Measurements from ENCODE around the gene RUVBL2. TPM values are rescaled to one million over a fixed set of nuclear protein-coding genes. Genes with fewer than 3 reads are reported as not detected.

Gene RUVBL2
- total RNA-seq, 1 donor from 2014 or later = 37.6 TPM

GRCh38 chr19:48955308-48955958 is 38.3 kb upstream of the RUVBL2 start:
- Histone ChIP-seq H3K27me3 (no peaks in the 10 kb centered on the region), H3K36me3 (peaks cover 9% of the 10 kb centered on the region), H3K27ac (peak overlapping the region; percentile 92), H3K4me1 (peaks cover 13% of the 10 kb centered on the region), H3K4me3 (peak overlapping the region; percentile 97), H3K9me3 (no peaks in the 10 kb centered on the region)
- no peak for TF ChIP-seq CTCF (IDR thresholded peaks at IDR 0.05)
- ATAC-seq = no peak
- intact Hi-C loops (cut with DNase I) = no loop called here
- DNase-seq = no peak

- TF ChIP-seq CTCF (IDR thresholded peaks at IDR 0.05) = no peak
- intact Hi-C loops (cut with DNase I) = no loop called here
- Histone ChIP-seq H3K4me3 (no peak overlapping the region), H3K4me1 (peaks cover 16% of the 10 kb centered on the region), H3K27ac (no peak overlapping the region), H3K36me3 (peaks cover 9% of the 10 kb centered on the region), H3K9me3 (no peaks in the 10 kb centered on the region), H3K27me3 (no peaks in the 10 kb centered on the region)
- DNase-seq (no peak), ATAC-seq (no peak)
Measured at GRCh38 chr19:48958006-48958405, 35.7 kb upstream of the RUVBL2 start.

GRCh38 chr19:48959341-48960239 is 34.1 kb upstream of the RUVBL2 start:
- Histone ChIP-seq H3K4me3 (no peak overlapping the region), H3K27ac (peak overlapping the region; percentile 17), H3K4me1 (peaks cover 25% of the 10 kb centered on the region), H3K36me3 (peaks cover 9% of the 10 kb centered on the region), H3K27me3 (no peaks in the 10 kb centered on the region), H3K9me3 (no peaks in the 10 kb centered on the region)
- intact Hi-C loops (cut with DNase I) = no loop called here
- DNase-seq (no peak), ATAC-seq (no peak)
- no peak for TF ChIP-seq CTCF (IDR thresholded peaks at IDR 0.05)

- H3K27me3 ChIP-seq = no peaks in the 10 kb centered on the region
- H3K4me1 ChIP-seq = peaks cover 21% of the 10 kb centered on the region
- DNase-seq (no peak), ATAC-seq (no peak)
- TF ChIP-seq CTCF (IDR thresholded peaks at IDR 0.05) = no peak
- intact Hi-C loops (cut with DNase I) = no loop called here
- no peaks in the 10 kb centered on the region for H3K9me3 ChIP-seq
- H3K36me3 ChIP-seq = peaks cover 12% of the 10 kb centered on the region
- H3K4me3 ChIP-seq = no peak overlapping the region
- H3K27ac ChIP-seq = no peak overlapping the region
Measured at GRCh38 chr19:48961051-48961649, 32.5 kb upstream of the RUVBL2 start.

GRCh38 chr19:48961673-48962028 is 32.0 kb upstream of the RUVBL2 start:
- H3K4me1 ChIP-seq = peaks cover 25% of the 10 kb centered on the region
- DNase-seq (peak; percentile 70), ATAC-seq (no peak)
- H3K27ac ChIP-seq = peak overlapping the region; percentile 95
- intact Hi-C loops (cut with DNase I) = no loop called here
- no peak overlapping the region for H3K4me3 ChIP-seq
- H3K36me3 ChIP-seq = peaks cover 17% of the 10 kb centered on the region
- TF ChIP-seq CTCF (IDR thresholded peaks at IDR 0.05) = no peak
- no peaks in the 10 kb centered on the region for H3K9me3 ChIP-seq
- no peaks in the 10 kb centered on the region for H3K27me3 ChIP-seq

Data from upper lobe of right lung (tissue), 1 donor.